ENCODE measurements around the gene WFDC5. TPM values are rescaled to one million over a fixed set of nuclear protein-coding genes. Genes with fewer than 3 reads are reported as not detected.

The WFDC5 gene
- total RNA-seq, 4 donors from 2014 or later: 340 to 533 (median 389) TPM

- intact Hi-C loops (cut with DNase I; ENCODE audit: low total_unique reads): no loop called here
- 81 to 93% methylated on average over 2 of the region's 2 CpGs for WGBS, 2 donors
Measured at GRCh38 chr20:45119556-45120266, 4.7 kb upstream of the WFDC5 start.

DNA sequence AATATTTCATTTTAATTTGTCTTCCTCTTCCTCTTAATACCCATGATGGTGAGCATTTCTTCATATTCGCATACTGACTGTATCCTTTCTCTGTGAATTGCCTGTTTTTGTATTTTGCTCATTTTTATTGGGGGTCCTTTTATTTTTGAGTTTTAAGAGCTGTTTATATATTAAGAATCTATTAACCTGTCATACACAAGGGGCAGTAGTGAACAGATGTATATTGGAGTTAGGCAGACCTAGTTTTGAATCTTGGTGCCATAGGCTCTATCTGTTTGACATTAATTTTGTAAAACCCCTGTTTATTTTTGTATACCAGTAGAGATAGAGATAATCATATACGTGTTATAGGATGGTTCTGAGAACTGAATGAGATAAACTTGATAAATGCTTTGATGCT, 3.1 kb upstream of the WFDC5 start:
- TF ChIP-seq CTCF (IDR thresholded peaks at IDR 0.05): no peak
- no peak for TF ChIP-seq POLR2A (IDR thresholded peaks at IDR 0.05)
- intact Hi-C loops (cut with DNase I; ENCODE audit: low total_unique reads): no loop called here
- no peak overlapping the region for H3K4me3 ChIP-seq (ENCODE audit: low read depth, poor library complexity, severe bottlenecking)
- DNase-seq (ENCODE audit: low spot score in 2 of 2): no peak
- WGBS, 2 donors: 71 to 80% methylated on average over 2 of the region's 2 CpGs

More at GRCh38 chr20:45119556-45120266, 4.7 kb upstream of the WFDC5 start:
- no peak overlapping the region for H3K4me3 ChIP-seq (ENCODE audit: low read depth, poor library complexity, severe bottlenecking)
- no peak for TF ChIP-seq CTCF (IDR thresholded peaks at IDR 0.05)
- TF ChIP-seq POLR2A (IDR thresholded peaks at IDR 0.05): no peak
- no peak for DNase-seq (ENCODE audit: low spot score in 2 of 2)

- TF ChIP-seq CTCF (IDR thresholded peaks at IDR 0.05): no peak
- TF ChIP-seq POLR2A (IDR thresholded peaks at IDR 0.05): no peak
- WGBS, 2 donors: 55 to 63% methylated on average over 4 of the region's 4 CpGs
Measured at GRCh38 chr20:45117581-45117980, 2.6 kb upstream of the WFDC5 start.

GRCh38 chr20:45115829-45116228, 855 bp upstream of the WFDC5 start:
- WGBS, 2 donors: 55 to 71% methylated on average over 4 of the region's 4 CpGs

More at GRCh38 chr20:45117581-45117980, 2.6 kb upstream of the WFDC5 start:
- no peak for DNase-seq (ENCODE audit: low spot score in 2 of 2)
- intact Hi-C loops (cut with DNase I; ENCODE audit: low total_unique reads): no loop called here
- no peak overlapping the region for H3K4me3 ChIP-seq (ENCODE audit: low read depth, poor library complexity, severe bottlenecking)

GRCh38 chr20:45115386-45115774, 406 bp upstream of the WFDC5 start:
- 40 to 57% methylated on average over 3 of the region's 3 CpGs for WGBS, 2 donors
- H3K4me3 ChIP-seq (ENCODE audit: low read depth, poor library complexity, severe bottlenecking): no peak overlapping the region
- intact Hi-C loops (cut with DNase I; ENCODE audit: low total_unique reads): no loop called here
- TF ChIP-seq POLR2A (IDR thresholded peaks at IDR 0.05): no peak
- no peak for TF ChIP-seq CTCF (IDR thresholded peaks at IDR 0.05)
- no peak for DNase-seq (ENCODE audit: low spot score in 2 of 2)

More at GRCh38 chr20:45115829-45116228, 855 bp upstream of the WFDC5 start:
- no peak for TF ChIP-seq CTCF (IDR thresholded peaks at IDR 0.05)
- no peak for TF ChIP-seq POLR2A (IDR thresholded peaks at IDR 0.05)
- no peak overlapping the region for H3K4me3 ChIP-seq (ENCODE audit: low read depth, poor library complexity, severe bottlenecking)
- DNase-seq (ENCODE audit: low spot score in 2 of 2): no peak
- intact Hi-C loops (cut with DNase I; ENCODE audit: low total_unique reads): no loop called here

- intact Hi-C loops (cut with DNase I; ENCODE audit: low total_unique reads): no loop called here
- TF ChIP-seq CTCF (IDR thresholded peaks at IDR 0.05): no peak
- TF ChIP-seq POLR2A (IDR thresholded peaks at IDR 0.05): no peak
- H3K4me3 ChIP-seq (ENCODE audit: low read depth, poor library complexity, severe bottlenecking): no peak overlapping the region
- DNase-seq (ENCODE audit: low spot score in 2 of 2): no peak
- 64 to 70% methylated on average over 3 of the region's 3 CpGs for WGBS, 2 donors
Measured at GRCh38 chr20:45113865-45114264, 1.1 kb downstream of the WFDC5 start.

All from lower leg skin (tissue), 4 donors.